Head of caudate nucleus (tissue), 42 donors: ENCODE results near the gene SLC6A6.
"Not testable (repeated sequence)": the region's sequence is repeated elsewhere in the genome, so short reads cannot be mapped to it uniquely, and the experiment has no call there.

Source experiments
- DNase-seq, 42 donors: peaks; one replicate each; pipeline versions ENCODE4 v3.0.0 to v3.0.0-alpha.2; 2020 to 2021; ENCODE audit warnings: mixed read lengths in 7 of 42
- intact Hi-C: fragments of 100-400 bp; cut with DNase I; formaldehyde crosslinking; loops from one replicate; pipeline ENCODE4 v1.15.0; 2022

SLC6A6 gene

DNA sequence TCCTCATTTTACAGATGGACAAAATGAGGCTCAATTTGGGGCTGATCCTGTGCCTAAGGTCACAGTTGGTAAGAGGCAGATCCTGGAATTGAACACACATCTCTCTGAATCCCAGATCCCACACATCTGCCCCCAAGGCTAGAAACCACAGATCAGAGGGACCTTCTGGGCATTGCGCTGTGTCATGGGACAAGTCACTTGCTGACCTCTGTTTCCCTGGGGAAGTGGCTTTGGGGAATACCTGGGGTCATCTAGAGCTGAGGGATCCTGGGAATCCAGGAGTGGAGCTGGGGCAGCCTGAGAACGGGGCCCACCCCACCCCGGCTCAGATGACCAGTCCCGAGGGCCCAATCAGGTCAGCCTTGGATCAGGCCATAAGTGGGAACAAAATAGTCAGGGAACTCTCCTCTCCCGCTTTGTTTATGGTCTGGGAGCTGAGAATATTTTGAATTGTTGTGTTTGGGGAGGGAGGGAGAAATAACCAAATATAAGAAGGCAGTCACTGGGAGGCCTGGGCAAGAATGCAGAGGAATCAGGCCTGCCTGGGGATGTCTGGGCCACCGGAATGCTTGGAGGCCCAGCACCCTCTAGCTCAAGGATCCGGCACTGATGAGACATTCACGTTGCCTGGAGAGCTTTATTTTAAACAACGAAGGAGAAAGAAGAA, 8.8 kb upstream of the SLC6A6 start:
- intact Hi-C loops, result no loop called here
- no peak for DNase-seq

DNA sequence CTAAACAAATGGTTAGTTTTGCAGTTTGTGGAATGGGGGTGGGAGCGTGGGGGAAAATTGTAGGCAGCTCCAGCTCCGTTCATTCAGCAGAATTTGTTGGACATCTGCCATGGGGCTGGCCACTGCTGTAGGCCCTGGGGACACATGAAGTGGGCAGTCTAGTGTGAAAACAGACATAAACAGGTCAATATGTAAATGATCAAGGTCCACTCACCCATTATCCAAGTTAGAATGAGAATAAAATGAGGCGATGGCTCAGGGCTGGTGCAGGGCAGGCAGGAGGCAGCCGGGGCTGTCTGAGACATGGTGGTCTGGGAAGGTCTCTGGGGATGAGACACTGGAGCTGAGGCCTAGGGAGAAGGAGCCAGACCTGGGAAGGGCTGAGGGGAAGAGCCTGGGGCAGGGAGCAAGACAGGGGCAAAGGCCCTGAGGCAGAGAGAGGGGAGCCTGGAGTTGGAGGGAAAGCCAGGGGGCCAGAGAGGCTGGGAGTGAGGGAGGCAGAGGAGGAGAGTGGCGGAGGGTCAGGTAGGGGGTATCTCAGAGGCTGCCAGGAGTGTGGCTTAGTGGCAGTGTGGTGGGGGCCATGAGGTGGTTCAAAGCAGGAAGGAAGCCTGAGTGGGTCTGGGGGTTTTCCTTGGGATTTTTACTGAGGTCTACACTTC, 6.2 kb upstream of the SLC6A6 start:
- intact Hi-C loops, result no loop called here
- no peak for DNase-seq

DNA sequence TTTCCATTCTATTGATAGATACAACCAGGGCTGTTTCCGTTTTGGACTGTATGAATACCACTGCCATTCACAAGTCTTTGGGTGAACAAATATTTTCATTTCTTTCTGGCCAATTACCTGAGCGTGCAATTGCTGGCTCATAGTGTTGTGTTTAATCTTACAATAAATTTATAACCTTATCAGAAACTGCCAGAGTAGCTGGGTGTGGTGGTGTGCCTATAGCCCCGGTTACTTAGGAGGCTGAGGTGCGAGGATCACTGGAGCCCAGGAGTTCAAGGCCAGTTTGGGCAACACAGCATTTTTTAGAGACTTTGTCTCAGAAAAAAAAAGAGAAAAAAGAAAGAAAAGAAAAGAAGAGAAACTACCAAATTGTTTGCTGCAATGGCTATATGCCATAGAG, 5.4 kb upstream of the SLC6A6 start:
- intact Hi-C loops, result no loop called here
- DNase-seq, result no peak

DNA sequence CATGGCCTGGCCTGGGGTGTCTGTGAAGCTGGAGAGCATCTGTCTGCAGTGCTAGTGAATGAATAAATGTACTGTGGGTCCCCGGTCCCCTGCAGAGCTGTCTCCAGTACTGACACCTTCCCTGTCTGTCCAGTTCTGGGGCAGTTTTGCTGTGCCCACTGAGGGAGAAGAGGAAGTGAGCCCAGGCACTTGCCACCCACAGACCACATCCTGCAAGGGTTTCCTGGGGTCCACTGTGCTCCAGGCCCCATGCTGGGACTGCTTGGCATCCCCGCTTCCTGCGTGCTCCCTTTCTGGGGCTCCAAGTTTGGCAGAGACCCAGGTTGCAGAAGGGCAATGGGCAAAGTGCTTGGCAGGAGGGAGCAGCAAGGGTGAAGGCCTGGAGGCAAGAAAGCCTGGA, 4.9 kb upstream of the SLC6A6 start:
- intact Hi-C loops, result no loop called here
- DNase-seq, result peak in 29 of 42 donors; percentile 17 to 61 (median 39)

DNA sequence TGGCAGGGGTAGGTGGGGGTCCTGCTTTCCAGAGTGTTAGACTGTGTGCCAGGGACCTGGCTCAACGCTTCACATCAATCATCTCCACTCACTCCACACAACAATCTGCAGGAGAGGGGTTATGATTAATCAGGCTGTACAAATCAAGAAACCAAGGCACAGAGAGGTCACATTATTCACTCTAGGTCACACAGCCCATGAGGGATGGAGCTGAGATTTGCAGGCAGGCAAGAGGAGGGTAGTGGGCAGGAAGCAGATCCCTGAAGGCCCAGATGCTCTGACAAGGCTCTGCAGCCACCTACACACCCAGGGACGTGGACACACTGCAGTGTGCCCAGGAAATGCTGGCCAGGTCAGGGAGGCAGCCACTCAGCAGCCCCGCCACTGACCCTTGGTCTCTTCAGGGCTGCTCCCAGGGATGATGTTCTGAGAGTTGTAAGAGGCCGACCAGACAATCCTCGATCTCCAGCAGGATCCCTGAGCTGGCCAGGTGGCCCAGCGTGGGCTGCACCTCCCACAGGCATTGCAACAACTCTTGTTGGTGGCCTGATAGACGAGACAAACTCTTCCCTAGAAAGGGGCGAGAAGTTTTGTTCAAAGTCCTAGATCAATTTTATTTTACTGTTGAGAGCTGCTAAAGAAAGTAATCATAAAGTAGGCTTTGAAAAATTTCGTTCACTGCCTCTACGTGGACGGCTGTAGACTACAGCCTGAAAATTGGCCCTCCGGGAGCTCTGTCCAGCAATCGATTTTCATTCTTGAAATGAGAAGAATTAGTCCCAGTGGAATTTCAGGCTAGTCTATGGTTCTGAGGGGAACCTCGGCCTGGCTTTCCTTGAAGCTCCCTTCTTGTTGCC, 4.2 kb upstream of the SLC6A6 start:
- DNase-seq, result no peak
- intact Hi-C loops, result no loop called here

DNA sequence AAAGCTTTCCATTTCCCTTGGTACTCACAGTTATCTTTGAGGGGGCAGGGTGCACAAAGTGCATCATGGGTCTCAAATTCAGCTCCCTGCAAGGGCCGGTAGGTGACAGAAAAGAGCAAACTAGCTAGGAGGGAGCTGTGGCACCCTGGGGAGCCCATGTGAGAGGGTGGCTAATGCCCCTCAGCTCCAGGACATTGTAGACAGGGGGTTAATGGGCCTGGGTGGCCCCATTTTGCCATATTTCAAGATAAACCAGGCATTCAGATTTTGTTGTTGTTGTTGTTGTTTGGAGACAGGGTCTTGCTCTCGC, 3.7 kb upstream of the SLC6A6 start:
- intact Hi-C loops, result no loop called here
- DNase-seq, result no peak

DNA sequence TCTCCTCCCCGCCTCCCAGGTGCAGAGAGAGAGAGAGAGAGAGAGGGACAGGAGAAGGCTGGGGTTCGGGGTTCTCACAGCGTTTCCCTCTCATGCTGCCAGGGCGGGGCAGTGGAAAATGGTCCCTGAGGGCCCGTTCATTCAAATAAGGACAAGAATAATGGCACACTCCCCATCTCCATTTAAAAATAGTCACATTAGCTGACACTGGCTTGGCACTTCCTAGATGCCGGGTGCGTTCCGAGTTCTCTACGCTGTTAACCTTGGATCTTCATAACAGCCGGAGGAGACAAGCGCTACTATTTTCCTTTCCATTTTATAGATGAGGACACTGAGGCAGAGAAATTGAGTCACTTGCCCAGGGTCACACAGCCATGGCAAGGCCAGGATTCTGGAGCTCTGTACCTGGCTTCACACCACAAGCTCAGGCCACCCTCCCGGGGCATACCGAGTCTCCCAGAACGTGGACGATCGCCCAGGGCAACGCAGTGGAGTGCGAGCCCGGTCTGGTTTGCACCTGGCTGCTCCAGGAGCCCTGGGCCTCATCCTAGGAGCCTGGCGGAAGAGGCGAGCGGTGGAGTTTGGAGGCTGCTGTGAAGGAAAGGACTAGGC, 608 bp upstream of the SLC6A6 start:
- DNase-seq, result no peak
- intact Hi-C loops, result loop anchor here (10.0 kb wide), 1 partner anchor 53 kb away; no protein-coding TSS in a partner anchor

DNA sequence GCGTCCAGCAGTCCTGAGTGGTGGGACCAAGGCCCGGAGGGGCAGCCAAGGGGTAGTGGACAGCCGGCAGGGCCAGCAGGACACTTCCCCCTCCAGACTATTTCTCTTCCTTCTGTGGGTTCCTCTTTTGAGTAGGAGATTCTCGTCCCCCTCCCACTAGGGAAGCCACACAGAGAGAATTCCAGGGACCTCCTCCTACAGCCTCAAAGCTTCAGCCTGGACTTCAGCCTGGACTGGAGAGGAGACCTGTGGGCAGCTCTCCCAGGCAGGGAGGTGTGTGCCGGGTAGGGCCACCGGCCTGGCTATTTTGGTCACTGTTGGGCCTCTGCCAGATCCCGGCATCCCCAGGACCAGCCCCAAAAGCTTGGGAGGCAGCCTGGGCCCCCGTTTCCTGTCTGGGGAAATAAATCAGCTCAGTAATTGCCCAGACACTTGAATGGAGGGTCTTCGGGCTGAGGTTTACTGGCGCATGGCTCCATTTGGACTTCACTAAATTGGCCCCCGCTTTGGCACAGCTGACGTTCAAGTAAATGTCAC, 1.3 kb downstream of the SLC6A6 start:
- intact Hi-C loops, result loop anchor here (10.0 kb wide), 1 partner anchor 51 kb away; no protein-coding TSS in a partner anchor
- peak in 12 of 42 donors; percentile 15 to 58 (median 32) for DNase-seq

DNA sequence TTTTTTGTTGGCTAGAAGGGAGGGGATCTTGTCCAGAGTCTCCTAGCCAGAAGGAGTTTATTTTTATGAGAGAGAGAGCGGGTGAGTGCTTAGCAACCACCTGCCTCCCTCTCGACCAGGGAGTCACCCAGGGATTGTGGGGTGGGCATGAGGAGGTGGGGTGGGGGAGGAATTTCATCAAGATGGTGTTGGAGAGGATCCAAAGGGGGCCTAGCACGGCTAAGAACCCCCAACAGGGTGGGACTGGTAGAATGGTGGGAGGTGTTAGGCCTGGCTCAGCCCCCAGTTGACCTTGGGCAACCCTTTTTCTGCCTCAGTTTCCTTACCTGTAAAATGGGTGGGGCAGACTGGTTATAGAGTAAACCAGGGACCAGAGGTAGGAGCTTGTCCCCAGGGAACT, 1.8 kb downstream of the SLC6A6 start:
- DNase-seq, result no peak
- intact Hi-C loops, result loop anchor here (10.0 kb wide), 1 partner anchor 51 kb away; no protein-coding TSS in a partner anchor

DNA sequence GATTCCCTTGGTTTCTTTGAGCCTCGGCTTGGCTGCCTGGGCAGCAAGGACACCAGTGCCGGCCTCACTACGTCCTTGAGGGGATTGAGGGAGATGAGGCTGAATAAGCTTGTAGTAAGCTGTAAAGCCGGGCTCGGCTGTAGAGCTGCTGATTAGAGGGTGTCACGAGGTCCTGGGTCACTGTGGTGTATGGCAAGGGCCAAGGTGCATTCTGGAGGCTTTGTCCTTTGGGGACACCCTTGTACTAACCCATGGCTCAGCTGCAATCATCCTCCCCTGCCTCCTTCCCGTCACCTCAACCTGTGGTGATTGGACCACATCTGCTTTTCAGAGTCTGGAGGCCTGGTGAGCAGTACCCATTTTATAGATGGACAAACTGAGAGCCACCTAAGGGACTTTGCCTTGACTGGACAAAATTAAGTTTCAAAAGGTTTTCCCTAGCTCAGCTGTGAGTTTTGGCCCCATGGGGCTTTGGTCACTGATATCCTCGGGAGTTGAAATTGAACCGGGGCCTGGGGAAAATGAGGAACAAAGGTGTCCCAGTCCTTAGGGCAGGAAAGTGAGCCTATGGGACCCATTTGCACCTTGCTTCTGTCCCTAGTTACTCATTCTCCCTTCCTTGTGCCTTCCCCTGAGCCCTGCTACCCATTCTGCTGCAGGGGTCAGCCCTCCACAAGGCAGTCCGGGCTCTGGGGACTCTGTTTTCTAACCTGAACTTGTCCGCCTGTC, 2.4 kb downstream of the SLC6A6 start:
- intact Hi-C loops, result loop anchor here (10.0 kb wide), 1 partner anchor 50 kb away; no protein-coding TSS in a partner anchor
- DNase-seq, result no peak

DNA sequence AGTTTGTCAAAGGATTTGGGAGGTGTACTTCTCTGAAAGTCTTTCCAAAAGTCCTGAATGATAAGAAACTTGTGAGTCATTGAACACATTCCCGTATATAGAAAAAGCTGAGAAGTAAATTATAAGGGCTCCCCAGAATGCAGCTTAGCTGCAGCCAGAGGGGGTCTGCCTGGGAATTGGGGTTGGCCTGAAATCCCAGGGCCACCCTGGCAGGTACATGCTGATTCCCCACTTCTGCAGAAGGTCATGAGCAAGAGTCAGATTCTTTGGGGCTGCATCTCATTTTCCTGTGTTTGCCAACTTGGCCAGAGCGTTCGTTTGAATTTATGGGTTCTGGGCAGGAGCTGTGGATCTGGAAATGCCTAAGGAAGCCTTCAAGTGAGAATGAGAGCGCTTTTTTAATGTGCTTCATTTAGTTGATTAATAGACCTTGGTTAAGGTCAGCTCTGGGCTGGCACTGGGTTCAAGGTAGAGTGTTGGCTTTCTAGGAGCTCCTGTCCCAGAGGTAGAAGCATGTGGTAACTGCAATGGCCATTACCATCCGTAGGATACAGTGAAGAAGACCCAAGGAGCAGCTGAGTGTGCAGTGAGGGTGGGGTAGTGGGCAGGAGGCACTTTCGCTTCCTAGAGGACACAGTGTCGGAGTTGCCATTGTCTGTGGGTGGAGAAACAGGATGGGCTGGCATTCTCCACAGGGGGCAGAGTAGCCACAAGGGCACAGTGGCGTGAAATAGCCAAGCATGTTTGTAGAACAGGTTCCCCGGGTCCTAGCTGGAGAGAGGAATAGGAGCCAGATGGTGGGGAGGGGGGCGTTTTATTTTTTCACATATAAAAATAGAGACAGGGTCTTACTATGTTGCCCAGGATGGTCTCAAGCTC, 3.2 kb downstream of the SLC6A6 start:
- intact Hi-C loops, result loop anchor here (10.0 kb wide), 1 partner anchor 49 kb away; no protein-coding TSS in a partner anchor
- DNase-seq, result no peak

DNA sequence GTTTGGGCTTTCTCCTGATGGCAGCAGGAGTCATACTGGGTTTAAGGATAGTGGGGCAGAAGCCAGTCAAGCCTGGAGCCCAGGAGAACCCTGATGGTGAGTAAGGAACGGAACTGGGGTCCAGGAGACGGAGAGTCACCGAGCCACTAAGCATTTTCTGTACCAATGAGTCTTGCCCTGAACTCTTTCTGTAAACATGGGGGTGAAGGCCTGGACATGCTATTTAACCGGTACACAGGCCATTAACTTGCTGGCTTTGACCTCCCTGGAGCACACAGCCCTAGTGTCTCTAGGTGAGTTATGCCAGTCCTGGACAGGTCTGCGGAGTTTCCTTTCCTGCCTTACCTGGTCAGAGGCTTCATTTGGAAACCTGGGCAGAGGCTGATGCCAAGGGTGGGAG, 3.9 kb downstream of the SLC6A6 start:
- intact Hi-C loops, result loop anchor here (10.0 kb wide), 1 partner anchor 48 kb away; no protein-coding TSS in a partner anchor
- no peak for DNase-seq

DNA sequence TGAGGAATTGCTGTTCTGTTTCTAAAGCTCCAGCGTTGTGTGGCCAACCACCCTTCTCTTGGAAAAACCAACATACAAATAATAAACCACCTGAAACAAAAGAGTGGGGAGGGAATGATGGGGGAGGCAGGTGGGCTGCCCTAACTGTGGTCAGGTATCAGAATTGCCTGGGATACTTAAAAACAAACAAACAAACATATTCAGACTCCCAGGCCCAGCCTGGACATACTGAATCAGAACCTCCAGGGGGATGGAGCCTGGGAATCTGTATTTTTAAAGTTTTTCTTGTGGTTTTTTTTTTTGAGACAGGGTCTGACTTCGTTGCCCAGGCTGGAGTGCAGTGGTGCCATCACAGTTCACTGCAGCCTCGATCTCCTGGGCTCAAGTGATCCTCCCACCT, 4.4 kb downstream of the SLC6A6 start:
- intact Hi-C loops, result loop anchor here (10.0 kb wide), 1 partner anchor 48 kb away; no protein-coding TSS in a partner anchor
- no peak for DNase-seq

DNA sequence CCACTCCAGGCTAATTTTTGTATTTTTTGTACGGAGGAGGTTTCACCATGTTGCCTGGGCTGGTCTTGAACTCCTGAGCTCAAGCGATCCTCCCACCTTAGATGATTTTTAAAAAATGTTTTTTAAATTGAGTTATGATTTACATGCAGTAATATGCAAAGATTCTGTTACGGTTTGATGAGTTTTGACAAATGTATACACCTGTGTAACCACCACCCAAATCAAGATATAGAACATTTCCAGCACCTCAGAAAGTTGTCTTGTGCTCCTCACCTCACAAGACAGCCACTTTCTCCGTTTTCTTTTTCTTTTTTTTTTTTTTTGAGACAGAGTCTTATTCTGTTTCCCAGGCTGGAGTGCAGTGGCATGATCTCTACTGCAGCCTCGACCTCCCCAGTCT, 4.8 kb downstream of the SLC6A6 start:
- intact Hi-C loops, result loop anchor here (10.0 kb wide), 1 partner anchor 48 kb away; no protein-coding TSS in a partner anchor
- no peak for DNase-seq

DNA sequence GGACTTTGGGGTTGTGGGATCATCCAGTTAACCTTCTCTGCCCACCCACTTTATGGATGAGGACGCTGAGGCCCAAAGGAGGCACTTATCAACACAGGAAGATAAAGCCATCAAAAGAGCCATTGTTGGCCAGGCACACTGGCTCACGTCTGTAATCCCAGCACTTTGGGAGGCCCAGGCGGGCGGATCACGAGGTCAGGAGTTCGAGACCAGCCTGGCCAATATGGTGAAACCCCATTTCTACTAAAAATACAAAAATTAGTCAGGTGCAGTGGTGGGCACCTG, 7.3 kb downstream of the SLC6A6 start:
- not testable (repeated sequence) for DNase-seq
- intact Hi-C loops, result loop anchor here (10.0 kb wide), 1 partner anchor 45 kb away; no protein-coding TSS in a partner anchor

DNA sequence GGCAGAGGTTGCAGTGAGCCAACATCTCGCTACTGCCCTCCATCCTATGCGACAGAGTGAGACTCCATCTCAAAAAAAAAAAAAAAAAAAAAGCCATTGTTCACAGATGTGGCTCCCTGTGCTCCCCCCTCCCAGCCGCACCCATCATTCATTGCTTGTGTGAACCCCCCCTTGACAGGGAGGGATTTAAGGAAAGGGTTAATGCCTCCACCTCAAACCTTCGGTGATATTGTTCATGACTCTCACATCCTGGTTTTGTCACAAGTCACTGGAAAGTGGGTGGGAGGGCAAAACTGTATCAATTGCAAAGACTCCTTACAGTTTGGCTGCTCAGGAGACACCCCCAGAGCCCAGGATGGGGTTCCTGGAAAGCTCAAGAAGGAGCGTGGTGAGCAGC, 7.7 kb downstream of the SLC6A6 start:
- DNase-seq, result no peak
- intact Hi-C loops, result no loop called here

DNA sequence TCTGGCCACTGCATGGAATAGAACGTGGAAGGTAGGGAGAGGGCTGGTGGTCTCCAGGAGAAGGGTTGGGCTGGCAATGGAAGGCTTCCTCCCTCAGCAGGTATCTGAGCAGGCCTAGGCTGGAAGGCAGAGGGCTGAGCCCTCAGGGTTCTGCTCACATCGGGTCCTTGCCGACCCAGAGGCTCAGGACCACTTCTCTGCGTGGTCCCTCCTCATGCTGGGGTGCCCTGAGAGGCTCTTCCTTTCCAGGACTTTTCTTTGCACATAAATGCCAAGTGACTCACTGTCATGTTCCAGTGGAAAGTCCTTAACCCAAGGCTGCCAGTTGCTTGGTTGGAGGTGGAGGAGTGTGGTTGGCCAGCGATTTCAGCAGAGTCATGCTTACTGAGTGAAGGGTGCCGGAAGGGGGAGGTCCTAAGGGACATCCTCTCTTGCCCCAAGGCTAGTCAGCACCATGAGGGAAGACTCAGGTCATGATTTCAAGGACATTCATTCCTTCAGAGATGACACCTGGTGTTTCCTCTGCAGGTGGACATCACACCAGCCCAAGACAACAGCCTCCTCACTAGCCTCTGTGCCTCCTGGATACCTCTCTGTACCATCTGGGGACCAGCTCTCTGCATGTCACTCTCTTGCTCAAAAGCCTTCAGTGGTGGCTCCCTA, 8.2 kb downstream of the SLC6A6 start:
- no peak for DNase-seq
- intact Hi-C loops, result no loop called here
